Endothelial cell of umbilical vein (primary cell): Measurements from ENCODE around the gene ADAMTS12.

Experiments used
- CTCF ChIP-seq, 2 donors: IDR thresholded peaks; 1 replicate in 1 of 2; 2 replicates in 1 of 2; pipeline ENCODE4 v1.5.1; 2011; ENCODE audit warnings: low read length in 2 of 2, mild to moderate bottlenecking in 2 of 2, moderate library complexity in 2 of 2, control low read depth in 1 of 2, inconsistent platforms in 1 of 2, low read depth in 1 of 2; ENCODE audit not compliant: insufficient read depth in 1 of 2; ENCODE audit errors: extremely low read depth in 1 of 2
- POLR2A ChIP-seq: IDR thresholded peaks from 2 replicates; pipeline ENCODE4 v1.6.1; 2012; ENCODE audit warnings: low read depth, mild to moderate bottlenecking, control low read depth, low read length
- POLR2AphosphoS5 ChIP-seq: IDR thresholded peaks from 2 replicates; pipeline ENCODE4 v1.6.1; 2012; ENCODE audit warnings: low read depth, mild to moderate bottlenecking, control low read depth, low read length, moderate library complexity; ENCODE audit not compliant: insufficient read depth

- no peak for TF ChIP-seq CTCF (IDR thresholded peaks at IDR 0.05; ENCODE audit: extremely low read depth in 1 of 2, insufficient read depth in 1 of 2, low read depth in 1 of 2, low read length in 2 of 2)
- TF ChIP-seq POLR2A: no peak
- TF ChIP-seq POLR2AphosphoS5: no peak
These were observed 84.9 kb downstream of the ADAMTS12 start for GRCh38 chr5:33806738-33807442.
